K562 (cell line): ENCODE data around the gene PEF1.

Experiments used
- BDP1 ChIP-seq: IDR thresholded peaks from 3 replicates; pipeline ENCODE4 v1.6.1; 2011; ENCODE audit not compliant: insufficient read length, insufficient read depth
- CREB1 ChIP-seq, 2 experiments: sonication (generic) in 1 of 2; formaldehyde crosslinking in 1 of 2; IDR thresholded peaks; 2 replicates each; pipeline versions ENCODE4 v1.6.1 to v1.8.0; 2012 to 2022; ENCODE audit warnings: inconsistent platforms in 1 of 2, mild to moderate bottlenecking in 1 of 2, missing genetic modification reagents in 1 of 2, moderate library complexity in 1 of 2
- DNMT1 ChIP-seq: fragments of 450-650 bp; IDR thresholded peaks from 2 replicates; pipeline ENCODE4 v1.6.1; 2016; ENCODE audit warnings: antibody characterized with exemption, mild to moderate bottlenecking
- JUND ChIP-seq, 2 experiments: IDR thresholded peaks; 2 replicates in 1 of 2; 3 replicates in 1 of 2; pipeline ENCODE4 v1.6.1; 2011; ENCODE audit warnings: borderline replicate concordance in 2 of 2, low read depth in 2 of 2, low read length in 2 of 2, improper control_type of control experiment in 1 of 2, missing biosample characterization in 1 of 2, missing genetic modification characterization in 1 of 2, missing genetic modification reagents in 1 of 2
- NR3C1 ChIP-seq: sonication (generic); formaldehyde crosslinking; IDR thresholded peaks from 2 replicates; pipeline ENCODE4 v1.8.1; 2022; ENCODE audit warnings: missing genetic modification reagents
- PBX2 ChIP-seq, 2 experiments: IDR thresholded peaks in 1 of 2; conservative IDR thresholded peaks in 1 of 2; 2 replicates each; pipeline ENCODE4 v1.6.1; 2016; ENCODE audit warnings: low read depth in 2 of 2, mild to moderate bottlenecking in 1 of 2, missing compliant biosample characterization in 1 of 2, missing genetic modification characterization in 1 of 2, moderate library complexity in 1 of 2
- POLR2AphosphoS5 ChIP-seq: IDR thresholded peaks from 2 replicates; pipeline ENCODE4 v1.6.1; 2011; ENCODE audit warnings: mild to moderate bottlenecking, low read depth, low read length, moderate library complexity; ENCODE audit not compliant: control insufficient read depth, insufficient read depth
- RAD21 ChIP-seq, 2 experiments: fragments of 250-450 bp in 1 of 2; fragments of 450-650 bp in 1 of 2; sonication (Bioruptor Pico) in 1 of 2; formaldehyde crosslinking in 1 of 2; IDR thresholded peaks in 1 of 2; conservative IDR thresholded peaks in 1 of 2; 2 replicates each; pipeline versions ENCODE4 v1.4.0 to v1.8.0; 2020 to 2022; ENCODE audit warnings: mild to moderate bottlenecking in 2 of 2, moderate library complexity in 1 of 2
- TCF7 ChIP-seq: sonication (generic); IDR thresholded peaks from 2 replicates; pipeline ENCODE4 v1.6.1; 2016; ENCODE audit warnings: antibody characterized with exemption, borderline replicate concordance
- TEAD2 ChIP-seq: fragments of 450-650 bp; IDR thresholded peaks from 2 replicates; pipeline ENCODE4 v1.6.1; 2016; ENCODE audit warnings: missing genetic modification characterization, control low read depth, missing compliant biosample characterization
- ZNF583 ChIP-seq: fragments of 250-450 bp; sonication (Bioruptor Pico); IDR thresholded peaks from 2 replicates; pipeline ENCODE4 v1.4.0; 2020

GRCh38 chr1:31617916-31618746, 26.5 kb downstream of the PEF1 start:
- TF ChIP-seq NR3C1 (CRISPR knock-in tag) (no peak), ZNF583 (CRISPR knock-in tag) (no peak), POLR2AphosphoS5 (no peak), DNMT1 (no peak), RAD21 (CRISPR knock-in tag; conservative IDR thresholded peaks at IDR 0.05 in 1 of 2, IDR thresholded peaks at IDR 0.05 in 1 of 2) (peak; percentile 37 to 59), CREB1 (IDR thresholded peaks at IDR 0.05) (no peak), CREB1 (CRISPR knock-in tag; IDR thresholded peaks at IDR 0.05) (no peak), PBX2 (CRISPR knock-in tag; IDR thresholded peaks at IDR 0.05; ENCODE audit: low read depth) (no peak), PBX2 (tag; conservative IDR thresholded peaks at IDR 0.05; ENCODE audit: low read depth) (no peak), TCF7 (no peak), TEAD2 (tag) (no peak), JUND (IDR thresholded peaks at IDR 0.05; ENCODE audit: borderline replicate concordance, low read depth, low read length) (no peak), JUND (tag; IDR thresholded peaks at IDR 0.05; ENCODE audit: borderline replicate concordance, low read depth, low read length) (no peak), BDP1 (no peak)
